Coronary artery (tissue), 2 donors: ENCODE data around the gene LRRC4.

Source experiments
- DNase-seq: peaks from one replicate; pipeline ENCODE4 v3.0.0-alpha.2; 2017; ENCODE audit warnings: low spot score
- H3K27ac ChIP-seq, 2 donors: fragments of 200-600 bp; sonication (generic); one replicate each; pipeline ENCODE4 v1.5.1; 2016 to 2019
- H3K4me3 ChIP-seq: fragments of 200-600 bp; sonication (generic); 2 replicates; pipeline ENCODE4 v1.5.1; 2016; ENCODE audit warnings: mild to moderate bottlenecking, moderate library complexity
- CTCF ChIP-seq: fragments of 200-600 bp; sonication (generic); IDR thresholded peaks from one replicate; pipeline ENCODE4 v1.5.1; 2019; ENCODE audit warnings: antibody characterized with exemption

The LRRC4 gene

DNA sequence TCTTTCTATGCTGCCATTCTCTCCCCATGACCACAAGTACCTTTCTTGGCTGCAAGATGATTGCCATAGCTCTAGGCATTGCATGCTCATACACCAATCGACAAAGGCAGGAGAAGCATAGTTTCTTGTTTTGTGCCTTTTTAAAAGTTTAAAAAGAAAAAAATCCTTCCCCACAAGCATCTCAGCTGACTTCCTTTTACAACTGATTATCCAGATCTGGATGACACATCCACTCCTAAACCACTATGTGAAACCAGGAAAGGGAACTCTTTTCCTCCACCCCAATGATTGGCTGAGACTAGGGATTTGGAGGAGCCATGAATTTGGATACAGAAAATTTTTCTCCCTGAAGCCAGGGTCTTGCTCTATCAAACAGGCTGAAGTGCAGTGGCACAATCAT lies 14.5 kb upstream of the LRRC4 start:
- no peak for TF ChIP-seq CTCF
- no peak for DNase-seq
- no peak overlapping the region for H3K27ac ChIP-seq

DNA sequence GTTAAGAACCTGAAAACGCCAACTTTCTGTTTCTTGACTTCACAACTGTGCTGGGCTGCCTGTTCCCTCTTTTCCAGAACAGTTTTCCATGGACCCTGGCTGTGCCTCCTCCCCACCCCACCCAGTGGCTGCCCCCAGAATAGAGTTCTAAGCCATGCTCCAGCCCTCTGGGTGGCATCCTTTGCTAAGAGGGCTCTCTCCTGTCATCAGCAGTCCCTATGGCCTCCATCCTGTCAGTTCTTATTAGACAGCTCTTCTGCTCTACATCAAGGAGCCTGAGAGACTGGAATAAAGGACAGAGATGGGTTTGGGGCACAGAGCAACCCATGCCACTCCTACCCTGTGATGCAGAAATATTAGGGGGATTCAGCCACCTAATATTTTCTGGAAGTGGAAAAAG lies 13.9 kb upstream of the LRRC4 start:
- no peak overlapping the region for H3K27ac ChIP-seq
- H3K4me3 ChIP-seq = no peak overlapping the region
- DNase-seq = no peak
- no peak for TF ChIP-seq CTCF

More for the DNA sequence above, 14.5 kb upstream of the LRRC4 start:
- H3K4me3 ChIP-seq = no peak overlapping the region

GRCh38 chr7:128044064-128044463 lies 12.8 kb upstream of the LRRC4 start:
- no peak for DNase-seq
- no peak for TF ChIP-seq CTCF
- Histone ChIP-seq H3K27ac (no peak overlapping the region), H3K4me3 (no peak overlapping the region)

GRCh38 chr7:128042012-128042411 lies 10.8 kb upstream of the LRRC4 start:
- Histone ChIP-seq H3K27ac (no peak overlapping the region), H3K4me3 (no peak overlapping the region)
- DNase-seq = no peak
- no peak for TF ChIP-seq CTCF

DNA sequence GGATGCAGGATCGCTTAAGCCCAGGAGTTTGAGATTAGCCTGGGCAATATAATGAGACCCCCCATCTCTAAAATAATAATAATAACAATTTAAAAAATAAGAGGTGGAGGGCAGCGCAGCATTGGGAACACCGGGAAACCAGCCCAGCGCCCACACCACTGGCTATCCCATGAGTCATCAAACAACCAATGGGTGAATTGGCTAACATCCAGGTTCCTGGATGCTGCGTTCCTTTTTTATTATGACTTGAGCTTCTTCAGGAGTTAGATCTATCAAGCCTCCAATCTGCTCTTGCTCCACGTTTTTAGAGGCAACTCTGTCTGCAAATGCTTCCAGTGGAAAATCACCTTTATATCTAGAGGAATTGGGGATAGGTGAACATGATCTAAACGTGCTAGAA lies 10.0 kb upstream of the LRRC4 start:
- no peak overlapping the region for H3K4me3 ChIP-seq
- no peak overlapping the region for H3K27ac ChIP-seq
- no peak for TF ChIP-seq CTCF
- DNase-seq = no peak

DNA sequence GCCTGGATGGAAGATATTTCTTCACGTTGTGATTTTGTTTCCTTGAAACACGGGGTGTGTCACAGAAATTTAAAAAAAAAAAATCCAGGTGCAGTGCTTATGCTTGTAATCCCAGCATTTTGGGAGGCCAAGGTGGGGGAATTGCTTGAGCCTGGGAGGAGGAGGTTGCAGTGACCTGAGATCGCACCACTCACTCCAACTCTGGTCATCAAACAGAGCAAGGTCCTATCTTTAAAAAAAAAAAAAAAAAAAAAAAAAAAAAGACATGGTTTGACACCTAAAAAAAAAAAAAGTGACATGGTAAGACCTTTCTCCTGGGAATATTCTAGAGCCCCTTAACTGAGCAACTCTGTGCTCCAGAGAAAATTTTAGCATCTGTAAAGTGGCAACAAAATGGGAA lies 9.0 kb upstream of the LRRC4 start:
- H3K4me3 ChIP-seq = no peak overlapping the region
- no peak overlapping the region for H3K27ac ChIP-seq
- no peak for TF ChIP-seq CTCF
- DNase-seq = no peak

GRCh38 chr7:128039544-128039953 lies 8.3 kb upstream of the LRRC4 start:
- TF ChIP-seq CTCF = no peak
- H3K27ac ChIP-seq = no peak overlapping the region
- no peak overlapping the region for H3K4me3 ChIP-seq

More at GRCh38 chr7:128039544-128039953, 8.3 kb upstream of the LRRC4 start:
- DNase-seq = no peak
